DMS53 (cell line): ENCODE results near the gene TP53TG5.

Experiments
- DNase-seq: peaks from one replicate; lab custom pipeline; 2025; lab: John Stamatoyannopoulos, UW

The TP53TG5 gene

GRCh38 chr20:45346291-45346718 is 31.8 kb downstream of the TP53TG5 start:
- DNase-seq, result peak; percentile 36

- peak; percentile 66 for DNase-seq
Measured at GRCh38 chr20:45345104-45345936, 32.8 kb downstream of the TP53TG5 start.

DNA sequence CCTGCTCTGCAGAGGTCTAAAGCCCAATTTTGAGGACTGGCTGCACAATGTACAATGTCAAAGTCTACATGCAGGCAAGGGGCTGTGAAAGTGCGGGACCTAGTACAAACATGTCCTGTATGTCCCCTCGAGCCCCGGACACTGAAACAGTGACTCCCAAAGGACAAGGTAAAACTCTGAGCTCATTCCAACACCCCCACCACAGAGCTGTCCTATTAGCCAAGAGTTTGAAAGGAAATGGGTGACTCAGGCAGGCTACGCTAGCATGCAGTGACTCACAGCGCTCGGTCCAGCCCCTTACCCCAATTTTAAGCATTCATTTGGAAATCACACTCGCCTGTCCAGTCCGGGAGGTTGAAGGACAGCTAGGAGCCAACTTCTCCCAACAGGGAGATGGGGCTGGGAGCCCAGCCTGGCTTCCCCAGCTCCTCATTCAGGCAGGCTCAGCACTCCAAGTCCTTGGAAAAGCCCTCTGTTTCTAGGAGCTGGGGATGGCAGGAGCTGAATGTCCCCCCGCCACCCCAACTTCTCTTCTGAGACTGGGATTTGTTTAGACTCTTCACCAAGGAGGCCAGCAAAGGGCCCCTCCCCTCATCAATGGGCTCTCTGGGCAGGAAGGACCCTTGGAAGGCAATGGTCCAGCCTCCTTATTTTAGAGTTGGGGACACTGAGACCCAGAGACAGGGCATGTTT is 33.8 kb downstream of the TP53TG5 start:
- peak; percentile 77 for DNase-seq

- peak; percentile 72 for DNase-seq
Measured at GRCh38 chr20:45343532-45344167, 34.5 kb downstream of the TP53TG5 start.

GRCh38 chr20:45342855-45343531 is 35.1 kb downstream of the TP53TG5 start:
- peak; percentile 35 for DNase-seq

- peak; percentile 65 for DNase-seq
Measured at GRCh38 chr20:45341939-45342854, 35.9 kb downstream of the TP53TG5 start.

GRCh38 chr20:45341579-45341938 is 36.6 kb downstream of the TP53TG5 start:
- no peak for DNase-seq

DNA sequence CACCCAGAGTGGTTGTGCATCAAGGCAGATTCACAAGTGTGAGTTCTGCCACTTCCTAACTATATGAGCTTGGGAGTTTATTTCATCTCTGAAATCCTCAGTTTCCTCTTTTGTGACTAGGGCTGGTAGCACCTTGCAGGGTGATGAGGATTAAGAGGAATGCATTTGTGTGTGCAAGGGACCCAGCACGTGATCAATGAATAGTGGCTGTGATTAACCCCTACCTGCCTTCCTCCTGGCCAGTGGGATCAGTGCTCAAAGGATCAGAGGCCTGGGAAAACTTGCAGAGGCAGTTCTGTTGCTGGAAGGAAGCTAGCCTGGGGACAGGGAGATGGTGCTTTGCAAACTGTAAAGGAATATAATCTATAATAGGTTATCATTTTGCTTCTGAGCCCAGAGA is 37.2 kb downstream of the TP53TG5 start:
- DNase-seq, result no peak

DNA sequence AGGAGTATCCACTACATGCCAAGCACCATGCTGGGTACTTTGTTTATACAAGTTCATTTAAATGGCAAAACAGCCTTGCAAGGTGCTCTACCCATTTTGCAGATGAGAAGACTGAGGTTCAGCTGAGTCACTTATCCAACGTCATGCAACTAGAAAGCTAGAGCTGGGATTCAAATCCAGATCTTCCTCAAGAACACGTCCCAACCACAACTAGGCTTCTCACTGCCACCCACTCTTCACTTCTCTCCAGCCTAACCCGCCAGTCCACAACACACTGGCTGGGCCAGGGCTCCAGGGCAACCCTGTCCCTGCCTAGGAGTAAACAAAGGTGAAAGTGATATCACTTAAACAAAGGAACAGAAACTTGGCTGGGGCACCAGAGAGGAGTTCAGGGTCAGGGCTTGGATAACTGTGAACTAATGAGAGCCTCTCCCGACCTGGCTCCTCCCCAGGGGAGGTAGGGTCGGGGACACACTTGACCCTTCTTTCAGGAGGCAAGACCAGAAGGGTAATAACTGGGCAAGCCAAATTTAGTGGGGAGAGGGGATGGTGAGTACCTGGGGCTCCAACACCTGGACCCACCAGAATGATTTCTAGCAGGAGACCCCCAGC is 37.8 kb downstream of the TP53TG5 start:
- DNase-seq, result peak; percentile 56

DNA sequence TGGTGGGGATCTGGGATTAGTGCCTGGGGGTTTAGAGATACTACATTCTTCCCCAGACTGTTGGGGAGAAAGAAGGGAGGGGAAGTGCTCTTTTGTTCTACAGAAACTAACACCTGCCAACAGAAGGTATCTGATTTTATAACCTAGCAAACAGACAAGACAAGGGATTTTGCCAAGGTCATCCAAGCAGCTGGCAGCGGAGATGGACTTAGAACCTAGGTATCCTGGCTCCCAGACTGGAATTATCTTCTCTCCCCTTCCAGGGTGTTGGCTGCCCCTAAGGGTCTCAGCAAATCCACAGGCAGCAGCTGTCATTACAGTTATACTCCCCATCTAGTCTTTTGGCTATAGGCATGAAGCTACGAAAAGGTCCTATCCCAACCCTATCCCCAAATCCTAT is 38.3 kb downstream of the TP53TG5 start:
- peak; percentile 22 for DNase-seq

DNA sequence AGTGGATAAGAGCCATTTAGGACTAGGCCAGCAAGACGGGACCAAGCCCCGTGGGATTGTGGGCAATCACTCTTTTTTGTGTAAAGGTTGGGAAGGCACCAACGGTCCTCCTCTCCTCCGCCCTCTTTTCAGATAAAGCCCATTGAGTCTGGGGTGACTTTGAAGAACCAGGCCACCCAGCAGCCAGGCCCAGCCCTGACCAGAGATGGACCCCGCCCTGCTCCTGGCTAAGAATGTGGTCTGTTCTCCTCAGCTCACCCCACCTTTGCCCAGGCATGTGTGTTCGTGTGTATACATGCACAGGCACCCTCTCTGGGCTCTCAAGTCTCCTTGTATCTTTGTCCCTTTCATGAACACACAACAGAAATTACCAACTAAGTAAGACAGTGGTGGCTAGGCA is 39.0 kb downstream of the TP53TG5 start:
- DNase-seq, result no peak

DNA sequence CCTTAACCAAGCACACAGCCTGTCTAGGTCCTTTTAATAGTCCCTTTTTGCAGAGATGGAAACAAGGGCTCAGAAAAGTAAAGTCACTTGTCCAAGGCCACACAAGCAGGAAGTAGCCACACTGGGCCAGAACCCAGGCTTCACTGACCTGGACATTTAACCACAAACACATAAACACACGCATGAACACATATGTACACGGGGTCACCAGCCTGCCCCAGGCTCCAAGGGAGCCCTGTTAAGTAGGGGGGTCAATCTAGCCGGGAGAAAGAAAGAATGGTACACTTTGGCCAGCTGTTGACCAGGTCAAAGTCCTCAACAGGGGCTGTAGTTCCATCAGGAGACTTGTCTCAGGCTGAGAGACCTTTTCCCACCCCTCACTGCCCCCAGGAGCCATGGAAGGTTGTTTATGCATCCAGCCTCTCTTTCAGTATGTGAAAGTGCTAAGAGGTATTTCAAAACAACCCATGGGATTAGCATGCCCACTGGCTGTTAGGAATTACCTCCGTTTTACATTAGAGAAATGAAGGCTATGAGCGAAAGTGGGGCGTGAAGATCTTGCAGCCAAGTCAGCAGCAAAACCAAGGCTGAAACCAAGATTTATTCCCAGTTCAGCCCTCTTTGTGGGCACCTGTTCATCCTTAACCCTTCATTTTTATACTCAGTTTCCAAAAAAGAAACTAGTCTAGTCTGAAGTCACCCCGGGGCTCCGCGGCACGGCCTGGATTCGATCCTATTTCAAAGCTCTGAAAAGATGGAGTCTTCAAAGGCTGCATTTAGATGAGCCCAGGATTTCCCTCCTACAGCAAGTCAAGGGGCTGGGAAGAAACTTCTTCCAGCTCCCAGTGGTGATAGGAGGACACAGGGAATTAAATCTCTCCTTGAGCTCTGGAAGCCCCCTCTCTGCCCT is 39.7 kb downstream of the TP53TG5 start:
- DNase-seq, result no peak

DNA sequence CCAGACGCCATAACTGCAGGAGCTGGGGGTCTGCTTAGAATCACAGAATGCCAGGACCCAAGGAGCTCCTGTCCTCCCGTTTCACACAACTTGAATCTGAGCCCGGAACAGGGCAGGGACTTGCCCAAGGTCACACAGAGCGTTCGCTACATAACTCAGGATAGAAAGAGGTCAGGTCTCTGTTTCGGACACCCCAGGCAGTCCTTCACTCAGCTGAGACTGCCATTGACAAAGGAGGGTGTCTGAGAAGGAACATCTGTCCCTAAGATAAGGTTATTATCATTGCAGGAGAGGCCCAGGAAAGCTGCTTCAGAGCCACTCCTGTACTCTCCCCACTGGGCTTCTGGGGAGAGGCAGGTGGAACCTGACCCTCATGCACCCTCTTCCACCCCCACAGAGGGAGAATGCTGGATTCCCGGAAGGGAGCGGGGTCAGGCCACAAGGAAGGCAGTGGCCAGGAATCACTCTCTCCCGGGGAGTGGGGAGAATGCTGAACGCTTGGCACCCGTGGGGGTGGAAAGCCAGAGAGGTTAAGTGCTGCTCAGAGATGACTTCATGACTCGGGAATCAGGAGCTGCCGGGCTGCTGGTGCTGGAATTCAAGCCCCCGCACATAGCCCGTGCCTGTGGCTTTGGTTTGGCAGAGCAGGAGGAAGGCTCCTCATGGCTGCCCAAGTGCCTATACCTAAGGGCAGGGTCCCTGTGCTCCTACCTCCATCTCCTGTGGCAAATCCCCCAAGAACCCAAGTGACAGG is 40.6 kb downstream of the TP53TG5 start:
- DNase-seq, result no peak

DNA sequence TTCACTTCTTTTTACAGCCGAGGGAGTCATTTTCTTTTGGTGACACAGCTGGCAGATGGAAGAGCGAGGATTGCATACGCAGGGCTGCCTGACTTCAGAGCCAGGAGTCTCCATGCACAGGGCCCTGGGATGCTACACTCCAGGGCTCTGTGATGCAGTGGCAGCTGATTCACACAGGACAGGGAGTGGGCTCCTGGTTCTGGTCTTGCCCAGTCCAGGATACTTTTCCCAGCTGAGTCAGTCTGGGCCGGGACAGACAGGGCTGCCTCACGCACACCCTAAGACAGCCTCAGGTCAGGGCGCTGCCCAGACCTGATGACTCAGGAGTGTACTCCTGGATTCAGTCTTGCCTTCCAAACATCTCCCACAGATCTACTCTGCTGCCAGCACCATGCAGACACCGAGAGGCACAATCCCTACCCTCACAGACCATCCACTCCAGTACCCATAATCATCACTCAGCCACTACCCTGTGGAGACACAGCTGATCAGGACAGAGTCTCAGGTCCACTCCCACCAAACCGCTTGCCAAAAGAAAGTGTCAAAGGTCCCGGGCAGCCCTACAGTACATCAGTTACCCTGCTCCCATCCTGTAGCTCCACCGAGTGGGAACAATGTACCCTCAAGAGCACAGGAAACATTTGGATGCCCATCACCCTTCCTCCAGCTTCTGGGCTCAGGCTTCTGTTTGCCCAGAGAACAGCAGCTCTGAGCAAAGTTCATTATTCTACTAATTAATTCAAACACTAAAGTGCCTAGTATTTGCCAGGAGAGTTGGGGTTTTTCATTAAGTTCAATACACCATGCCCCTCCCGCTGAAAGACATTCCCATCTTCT is 41.4 kb downstream of the TP53TG5 start:
- no peak for DNase-seq

DNA sequence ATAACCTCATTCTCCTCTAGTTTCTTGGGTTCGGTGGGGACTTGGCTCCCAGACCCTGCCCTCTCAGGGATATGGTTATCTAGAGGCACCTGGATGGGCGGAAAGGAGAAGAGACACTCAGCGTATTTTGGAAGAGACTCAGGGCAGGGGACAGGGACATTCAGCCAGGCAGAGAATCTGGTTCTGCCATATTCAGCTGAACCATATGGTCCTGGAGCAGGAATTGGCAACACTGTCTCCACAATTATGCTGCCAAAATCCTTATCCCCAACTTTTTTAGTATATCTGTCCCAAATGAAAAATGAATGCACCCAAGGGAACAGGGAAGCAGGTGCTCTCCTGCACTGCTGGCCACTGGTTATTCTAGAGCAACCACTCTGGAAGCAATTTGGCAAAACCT is 47.6 kb downstream of the TP53TG5 start:
- no peak for DNase-seq

- no peak for DNase-seq
Measured at GRCh38 chr20:45329497-45330319, 48.4 kb downstream of the TP53TG5 start.

DNA sequence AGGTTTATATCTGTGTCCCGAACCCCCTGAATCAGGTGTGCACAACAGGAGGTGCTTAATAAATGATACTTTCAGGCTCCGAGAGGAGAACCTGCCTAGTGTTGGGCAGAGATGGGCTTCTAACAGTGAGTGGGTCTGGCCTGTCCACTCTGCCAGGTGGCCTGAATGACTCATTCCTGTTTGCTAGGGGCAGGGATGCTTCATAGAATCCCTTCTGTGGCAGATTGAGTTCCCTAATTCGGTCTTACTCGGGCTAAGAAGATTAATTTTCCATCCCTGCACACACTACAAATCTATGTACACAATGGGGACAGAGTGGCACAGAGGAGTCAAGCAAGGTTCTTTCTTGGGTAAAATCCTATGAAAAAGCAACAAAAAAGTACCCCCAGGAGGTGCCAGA is 49.7 kb downstream of the TP53TG5 start:
- DNase-seq, result peak; percentile 61
